ENCODE measurements around the gene ADAD2.

The ADAD2 gene

DNA sequence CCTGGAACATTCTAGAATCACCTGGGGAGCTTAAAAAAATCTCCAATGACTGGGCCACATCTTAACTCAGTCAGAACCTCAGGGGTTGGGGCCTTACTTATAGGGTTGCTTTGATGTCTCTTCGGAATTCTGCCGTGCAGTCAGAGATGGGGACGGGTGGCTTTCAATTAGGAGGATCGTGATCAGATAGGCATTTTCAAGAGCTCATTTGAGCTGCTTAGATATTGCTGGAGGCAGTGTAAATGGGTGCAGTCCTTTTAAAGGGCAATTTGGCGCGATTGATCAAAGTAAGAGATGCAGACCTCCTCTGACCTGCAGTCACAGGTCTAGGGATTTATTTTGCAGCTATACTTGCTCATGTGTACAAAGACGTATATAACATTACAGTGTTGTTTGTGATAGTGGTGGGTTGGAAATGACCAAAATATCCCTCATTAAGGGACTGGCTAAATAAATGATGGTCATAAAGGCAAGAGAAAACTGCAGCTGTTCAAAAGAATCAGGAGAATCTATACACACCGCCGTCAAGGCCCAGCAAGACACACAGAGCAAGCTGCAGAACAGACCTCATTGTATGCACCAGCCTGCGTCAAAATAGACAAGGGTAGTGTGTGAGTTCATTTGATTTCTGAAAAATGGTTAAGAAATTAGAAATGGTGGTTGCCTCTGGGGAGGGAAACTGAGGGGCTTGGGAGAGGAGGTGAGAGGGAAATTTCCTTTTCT, 55.2 kb downstream of the ADAD2 start:
- DNase-seq (ENCODE audit: low read depth in 2 of 2), result no peak

DNA sequence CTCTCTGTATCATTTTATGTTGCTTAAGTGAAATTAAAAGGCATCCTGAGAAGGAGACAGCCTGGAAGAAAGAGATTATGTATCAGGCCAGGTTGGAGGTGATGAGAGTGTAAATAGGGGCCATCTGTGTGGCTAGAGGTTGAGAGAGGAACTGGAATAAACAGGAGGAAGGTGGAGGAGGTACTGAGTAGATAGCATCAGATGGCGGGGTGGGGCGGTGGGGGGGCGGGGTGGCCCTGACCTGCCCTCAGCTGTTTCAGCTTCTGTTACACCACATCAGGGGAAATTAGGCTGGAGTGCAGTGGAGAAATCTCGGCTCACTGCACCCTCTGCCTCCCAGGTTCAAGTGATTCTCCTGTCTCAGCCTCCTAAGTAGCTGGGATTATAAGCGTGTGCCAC, 55.7 kb downstream of the ADAD2 start:
- no peak for DNase-seq (ENCODE audit: low read depth in 2 of 2)
